K562 (cell line): Measurements from ENCODE around the gene NCOR2. TPM values are rescaled to one million over a fixed set of nuclear protein-coding genes. Genes with fewer than 3 reads are reported as not detected.
"Not testable (repeated sequence)": the region's sequence is repeated elsewhere in the genome, so short reads cannot be mapped to it uniquely, and the experiment has no call there.

Experiments
- ZBTB40 ChIP-seq, 2 experiments: fragments of 450-650 bp in 1 of 2; sonication (generic) in 1 of 2; formaldehyde crosslinking in 1 of 2; IDR thresholded peaks; 2 replicates each; pipeline versions ENCODE4 v1.7.1 to v1.9.0; 2016 to 2022; ENCODE audit warnings: inconsistent platforms in 1 of 2, mild to moderate bottlenecking in 1 of 2, missing genetic modification reagents in 1 of 2
- polyA plus RNA-seq, 8 experiments: library from polyadenylated mRNA; depleted of rRNA in 4 of 8; stranded (reverse) in 5 of 8; unstranded in 3 of 8; fragments of >200 nt; fragmentation: Nextera tagmentation in 2 of 8; fragmentation: Illumina TruSeq in 1 of 8; extraction: Ambion mirVana in 2 of 8; extraction: Trizol in 1 of 8; gene quantifications; 2 replicates each; pipeline versions ENCODE4 v1.2.1 to v1.2.3, GENCODE V29; 2011 to 2014; ENCODE audit warnings: inconsistent platforms in 1 of 8, missing spikeins in 1 of 8
- total RNA-seq, 7 experiments: library from RNA; depleted of rRNA in 6 of 7; stranded (reverse); fragments of >200 nt in 6 of 7; fragmentation: Illumina TruSeq in 2 of 7; extraction: Trizol in 2 of 7; gene quantifications; 2 replicates each; pipeline versions ENCODE4 v1.2.1 to v1.2.3, GENCODE V29; 2011 to 2021; ENCODE audit warnings: low replicate concordance in 1 of 7

NCOR2 gene
- total and polyA plus RNA-seq, 9 of the 15 experiments (the other 6 are each of a cell fraction or from before 2014, with no cell fraction given) = 0.18 to 126 (median 8.4) TPM

- peak; percentile 63 for TF ChIP-seq ZBTB40 (IDR thresholded peaks at IDR 0.05)
- not testable (repeated sequence) for TF ChIP-seq ZBTB40 (CRISPR knock-in tag; IDR thresholded peaks at IDR 0.05)
These were observed 17.1 kb upstream of the NCOR2 start (continued) for GRCh38 chr12:124584494-124584893.
